Astrocyte (in vitro differentiated cells and primary cell): ENCODE results near the gene ZNF670. TPM values are rescaled to one million over a fixed set of nuclear protein-coding genes. Genes with fewer than 3 reads are reported as not detected.
"Not testable (repeated sequence)": the region's sequence is repeated elsewhere in the genome, so short reads cannot be mapped to it uniquely, and the experiment has no call there.

Experiments used
- DNase-seq: peaks from one replicate; pipeline ENCODE4 v3.0.0-alpha.2; 2010; ENCODE audit warnings: low read depth
- FAIRE-seq: peaks from 2 replicates; lab custom pipeline; 2011; peaks lifted over from hg19 to GRCh38; lab: Jason Lieb, UNC
- H2AFZ ChIP-seq: 2 replicates; pipeline ENCODE4 v1.6.0; 2012; ENCODE audit warnings: low read depth, low read length, inconsistent platforms
- H3K27ac ChIP-seq: 2 replicates; pipeline ENCODE4 v1.5.1; 2011; ENCODE audit warnings: low read depth, low read length, inconsistent platforms
- H3K27me3 ChIP-seq: 2 replicates; pipeline ENCODE4 v1.6.0; 2011; ENCODE audit warnings: low read length, inconsistent platforms; ENCODE audit not compliant: insufficient read depth
- H3K36me3 ChIP-seq: 2 replicates; pipeline ENCODE4 v1.5.1; 2011; ENCODE audit warnings: low read length, inconsistent platforms; ENCODE audit not compliant: insufficient read depth
- H3K4me1 ChIP-seq: 2 replicates; pipeline ENCODE4 v1.5.1; 2011; ENCODE audit warnings: low read length, inconsistent platforms; ENCODE audit not compliant: insufficient read depth
- H3K4me2 ChIP-seq: 2 replicates; pipeline ENCODE4 v1.6.0; 2012; ENCODE audit warnings: low read length, inconsistent platforms
- H3K4me3 ChIP-seq: 2 replicates; pipeline ENCODE4 v1.5.1; 2011; ENCODE audit warnings: low read depth, mild to moderate bottlenecking, low read length, inconsistent platforms; ENCODE audit not compliant: insufficient read depth
- H3K79me2 ChIP-seq: 2 replicates; pipeline ENCODE4 v1.6.0; 2012; ENCODE audit warnings: mild to moderate bottlenecking, low read length, inconsistent platforms; ENCODE audit not compliant: insufficient read depth
- H3K9ac ChIP-seq: 2 replicates; pipeline ENCODE4 v1.6.0; 2012; ENCODE audit warnings: mild to moderate bottlenecking, low read length, inconsistent platforms
- H3K9me3 ChIP-seq: 2 replicates; pipeline ENCODE4 v1.5.1; 2012; ENCODE audit warnings: low read depth, mild to moderate bottlenecking, low read length, inconsistent platforms; ENCODE audit not compliant: insufficient read depth
- H4K20me1 ChIP-seq: 2 replicates; pipeline ENCODE4 v1.6.0; 2012; ENCODE audit warnings: low read length, inconsistent platforms; ENCODE audit not compliant: insufficient read depth
- H3K27ac Mint-ChIP-seq: one replicate; pipeline ENCODE4 v1.8.0; 2021; ENCODE audit warnings: mild to moderate bottlenecking, mixed read lengths; ENCODE audit not compliant: unreplicated experiment
- H3K27me3 Mint-ChIP-seq: one replicate; pipeline ENCODE4 v1.8.0; 2021; ENCODE audit warnings: low read depth, mixed read lengths; ENCODE audit not compliant: unreplicated experiment
- H3K36me3 Mint-ChIP-seq: one replicate; pipeline ENCODE4 v1.8.0; 2021; ENCODE audit warnings: low read depth, mixed read lengths; ENCODE audit not compliant: unreplicated experiment
- H3K4me1 Mint-ChIP-seq: one replicate; pipeline ENCODE4 v1.8.0; 2021; ENCODE audit warnings: low read depth, mixed read lengths; ENCODE audit not compliant: unreplicated experiment
- H3K4me3 Mint-ChIP-seq: one replicate; pipeline ENCODE4 v1.8.0; 2021; ENCODE audit warnings: mild to moderate bottlenecking, moderate library complexity, mixed read lengths; ENCODE audit not compliant: unreplicated experiment
- H3K9me3 Mint-ChIP-seq: one replicate; pipeline ENCODE4 v1.8.0; 2021; ENCODE audit warnings: mild to moderate bottlenecking, mixed read lengths; ENCODE audit not compliant: unreplicated experiment
- EZH2 ChIP-seq: IDR thresholded peaks from 2 replicates; pipeline ENCODE4 v1.6.1; 2012; ENCODE audit warnings: mild to moderate bottlenecking, low read length, inconsistent platforms; ENCODE audit not compliant: insufficient read depth
- total RNA-seq: library from RNA; stranded (reverse); gene quantifications from 2 replicates; pipeline ENCODE4 v1.2.1, GENCODE V29; 2021
- TF ChIP-seq, protein P1 (sequence below): IDR thresholded peaks from 2 replicates; pipeline ENCODE4 v1.5.1; 2011; ENCODE audit warnings: low read depth, mild to moderate bottlenecking, inconsistent platforms, low read length, moderate library complexity; ENCODE audit not compliant: insufficient read depth

ZNF670 gene
- total RNA-seq, 1 donor from 2014 or later = 4.0 TPM

DNA sequence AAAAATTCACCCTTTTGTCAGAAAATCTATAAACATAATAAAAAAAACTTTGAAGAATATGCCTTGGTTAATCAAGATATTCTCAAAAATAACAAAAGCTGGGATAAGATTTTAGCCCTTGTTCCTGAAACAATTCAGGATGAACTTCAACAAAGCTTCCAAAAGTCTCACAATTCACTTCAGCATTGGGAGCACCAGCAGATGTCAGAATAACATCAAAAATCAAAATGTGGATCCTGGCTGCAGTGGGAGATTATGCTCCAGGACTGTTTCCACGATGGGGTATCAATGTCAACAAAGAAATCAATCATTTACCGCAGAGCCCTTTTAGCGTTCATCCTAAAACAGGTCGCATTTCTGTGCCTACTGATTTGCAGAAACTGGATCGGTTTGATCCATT is 35.2 kb downstream of the ZNF670 start:
- H3K4me1 Mint-ChIP-seq = no peaks in the 10 kb centered on the region
- H3K4me3 Mint-ChIP-seq = no peak overlapping the region
- no peak overlapping the region for H3K27ac Mint-ChIP-seq
- H3K79me2 ChIP-seq = peaks cover 29% of the 10 kb centered on the region
- peaks cover 55% of the 10 kb centered on the region for H3K9me3 Mint-ChIP-seq
- H3K4me1 ChIP-seq = no peaks in the 10 kb centered on the region
- H3K27me3 Mint-ChIP-seq = no peaks in the 10 kb centered on the region
- no peak overlapping the region for H3K9ac ChIP-seq
- H3K36me3 ChIP-seq = peaks cover under 1% of the 10 kb centered on the region
- H3K4me3 ChIP-seq = no peak overlapping the region
- H3K27ac ChIP-seq = no peak overlapping the region
- peaks cover 33% of the 10 kb centered on the region for H3K9me3 ChIP-seq
- H3K36me3 Mint-ChIP-seq = peaks cover 46% of the 10 kb centered on the region
- no peak for DNase-seq
- H4K20me1 ChIP-seq = no peaks in the 10 kb centered on the region
- H3K4me2 ChIP-seq = no peak overlapping the region
- no peaks in the 10 kb centered on the region for H3K27me3 ChIP-seq
- TF ChIP-seq, protein P1, sequence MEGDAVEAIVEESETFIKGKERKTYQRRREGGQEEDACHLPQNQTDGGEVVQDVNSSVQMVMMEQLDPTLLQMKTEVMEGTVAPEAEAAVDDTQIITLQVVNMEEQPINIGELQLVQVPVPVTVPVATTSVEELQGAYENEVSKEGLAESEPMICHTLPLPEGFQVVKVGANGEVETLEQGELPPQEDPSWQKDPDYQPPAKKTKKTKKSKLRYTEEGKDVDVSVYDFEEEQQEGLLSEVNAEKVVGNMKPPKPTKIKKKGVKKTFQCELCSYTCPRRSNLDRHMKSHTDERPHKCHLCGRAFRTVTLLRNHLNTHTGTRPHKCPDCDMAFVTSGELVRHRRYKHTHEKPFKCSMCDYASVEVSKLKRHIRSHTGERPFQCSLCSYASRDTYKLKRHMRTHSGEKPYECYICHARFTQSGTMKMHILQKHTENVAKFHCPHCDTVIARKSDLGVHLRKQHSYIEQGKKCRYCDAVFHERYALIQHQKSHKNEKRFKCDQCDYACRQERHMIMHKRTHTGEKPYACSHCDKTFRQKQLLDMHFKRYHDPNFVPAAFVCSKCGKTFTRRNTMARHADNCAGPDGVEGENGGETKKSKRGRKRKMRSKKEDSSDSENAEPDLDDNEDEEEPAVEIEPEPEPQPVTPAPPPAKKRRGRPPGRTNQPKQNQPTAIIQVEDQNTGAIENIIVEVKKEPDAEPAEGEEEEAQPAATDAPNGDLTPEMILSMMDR = no peak
- no peak for TF ChIP-seq EZH2
- H2AFZ ChIP-seq = no peak overlapping the region
- FAIRE-seq = no peak

DNA sequence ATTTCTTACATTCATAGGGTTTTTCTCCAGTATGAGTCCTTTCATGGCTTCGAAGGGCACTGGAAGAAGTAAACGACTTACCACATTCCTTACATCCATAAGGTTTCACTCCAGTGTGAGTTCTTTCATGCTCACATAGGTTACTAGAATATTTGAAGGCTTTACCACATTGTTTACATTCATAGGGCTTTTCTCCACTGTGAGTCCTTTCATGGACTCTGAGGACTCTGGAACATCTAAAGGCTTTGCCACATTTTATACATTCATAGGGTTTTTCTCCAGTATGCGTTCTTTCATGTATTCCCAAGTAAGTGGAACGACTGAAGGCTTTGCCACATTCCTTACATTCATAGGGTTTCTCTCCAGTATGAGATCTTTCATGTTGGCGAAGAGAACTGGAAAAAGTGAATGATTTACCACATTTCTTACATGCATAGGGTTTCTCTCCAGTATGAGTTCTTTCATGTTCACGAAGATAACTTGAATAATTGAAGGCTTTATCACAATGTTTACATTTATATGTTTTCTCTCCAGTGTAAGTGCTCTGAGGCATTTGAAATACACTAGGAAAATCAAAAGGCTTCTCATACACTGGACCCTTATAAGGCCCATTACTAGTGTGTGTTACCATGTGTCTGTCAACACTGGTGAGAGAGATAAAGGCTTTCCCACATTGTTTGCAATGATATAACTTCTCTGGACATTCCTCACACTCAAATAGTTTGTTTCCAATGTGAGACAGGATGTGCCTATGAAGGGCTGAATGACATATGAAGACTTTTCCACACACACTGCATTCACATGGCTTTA is 40.9 kb downstream of the ZNF670 start:
- peaks cover 6% of the 10 kb centered on the region for H3K79me2 ChIP-seq
- no peak overlapping the region for H3K4me2 ChIP-seq
- no peak overlapping the region for H3K4me3 ChIP-seq
- Mint-ChIP-seq H3K4me1 (no peaks in the 10 kb centered on the region), H3K27me3 (no peaks in the 10 kb centered on the region), H3K4me3 (no peak overlapping the region), H3K36me3 (peaks cover 63% of the 10 kb centered on the region), H3K27ac (no peak overlapping the region), H3K9me3 (peaks cover 63% of the 10 kb centered on the region)
- H3K4me1 ChIP-seq = no peaks in the 10 kb centered on the region
- FAIRE-seq = no peak
- DNase-seq = no peak
- H3K9me3 ChIP-seq = peaks cover 37% of the 10 kb centered on the region
- no peaks in the 10 kb centered on the region for H4K20me1 ChIP-seq
- H3K36me3 ChIP-seq = peaks cover 15% of the 10 kb centered on the region
- no peaks in the 10 kb centered on the region for H3K27me3 ChIP-seq
- H3K9ac ChIP-seq = no peak overlapping the region
- TF ChIP-seq, protein P1 = no peak
- no peak for TF ChIP-seq EZH2
- H3K27ac ChIP-seq = no peak overlapping the region
- no peak overlapping the region for H2AFZ ChIP-seq

DNA sequence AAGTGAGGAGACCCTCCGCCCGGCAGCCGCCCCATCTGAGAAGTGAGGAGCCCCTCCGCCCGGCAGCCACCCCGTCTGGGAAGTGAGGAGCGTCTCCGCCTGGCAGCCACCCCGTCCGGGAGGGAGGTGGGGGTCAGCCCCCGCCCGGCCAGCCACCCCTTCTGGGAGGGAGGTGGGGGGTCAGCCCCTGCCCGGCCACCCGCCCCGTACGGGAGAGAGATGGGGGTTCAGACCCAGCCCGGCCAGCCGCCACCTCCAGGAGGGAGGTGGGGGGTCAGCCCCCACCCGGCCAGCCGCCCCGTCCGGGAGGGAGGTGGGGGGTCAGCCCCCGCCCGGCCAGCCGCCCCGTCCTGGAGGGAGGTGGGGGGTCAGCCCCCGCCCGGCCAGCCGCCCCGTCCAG is 46.3 kb downstream of the ZNF670 start:
- not testable (repeated sequence) for H4K20me1 ChIP-seq, H3K27me3 ChIP-seq, H2AFZ ChIP-seq, H3K79me2 ChIP-seq, H3K4me2 ChIP-seq, H3K27me3 Mint-ChIP-seq, H3K4me1 Mint-ChIP-seq, H3K4me1 ChIP-seq, DNase-seq, H3K36me3 ChIP-seq, H3K4me3 ChIP-seq, H3K27ac Mint-ChIP-seq, FAIRE-seq, H3K9ac ChIP-seq, H3K27ac ChIP-seq, H3K4me3 Mint-ChIP-seq
- peaks cover 47% of the 10 kb centered on the region for H3K9me3 Mint-ChIP-seq
- H3K9me3 ChIP-seq = peaks cover 19% of the 10 kb centered on the region
- H3K36me3 Mint-ChIP-seq = peaks cover 36% of the 10 kb centered on the region

Other genes starting within 250 kb of the ZNF670 start
- gene AHCTF1, start 146.9 kb downstream of the ZNF670 start, total RNA-seq = 40.0 and 44.0 TPM in 2 replicates
- gene ZNF695, start 70.8 kb downstream of the ZNF670 start, total RNA-seq = 1.5 and 2.5 TPM in 2 replicates
- 7.5 and 9.4 TPM in 2 replicates for gene ZNF669, start 25.5 kb upstream of the ZNF670 start, total RNA-seq
- gene ZNF124, start 93.2 kb upstream of the ZNF670 start, total RNA-seq = 28.6 and 36.5 TPM in 2 replicates
- not detected in 2 replicates for gene VN1R5, start 177.3 kb upstream of the ZNF670 start, total RNA-seq